ENCODE data around the gene UBE3A. TPM values are rescaled to one million over a fixed set of nuclear protein-coding genes. Genes with fewer than 3 reads are reported as not detected.

The UBE3A gene
- total and polyA plus RNA-seq, 4 experiments from 2014 or later, result 115 to 140 (median 124) TPM

- Mint-ChIP-seq H3K4me3 (no peak overlapping the region), H3K36me3 (no peaks in the 10 kb centered on the region), H3K27me3 (peaks cover 8 to 13% of the 10 kb centered on the region in 2 donors), H3K27ac (no peak overlapping the region), H3K9me3 (peaks cover 0 to 15% (median 7%) of the 10 kb centered on the region in 8 donors), H3K4me1 (no peaks in the 10 kb centered on the region)
- ChIA-PET CTCF (ENCODE audit: partially characterized antibody) (no interaction called here), POLR2A (ENCODE audit: partially characterized antibody) (no interaction called here)
- Histone ChIP-seq H3K27ac (ENCODE audit: low read depth, low read length) (no peak overlapping the region), H3K4me1 (ENCODE audit: insufficient read depth, low read length) (no peaks in the 10 kb centered on the region), H3K27me3 (ENCODE audit: insufficient read depth, low read length) (no peaks in the 10 kb centered on the region), H3K36me3 (ENCODE audit: insufficient read depth, low read length) (no peaks in the 10 kb centered on the region), H3K9me3 (ENCODE audit: control insufficient read depth in 1 of 2, low read length in 2 of 2) (no peaks in the 10 kb centered on the region), H3K4me3 (ENCODE audit: low read length in 2 of 2) (no peak overlapping the region)
- DNase-seq, result no peak
- intact Hi-C loops (cut with micrococcal nuclease), result no loop called here
Observed at GRCh38 chr15:25470230-25470629, 31.4 kb upstream of the UBE3A start.

GRCh38 chr15:25469377-25469776 is 30.6 kb upstream of the UBE3A start:
- intact Hi-C loops (cut with micrococcal nuclease), result no loop called here
- Mint-ChIP-seq H3K9me3 (peaks cover 0 to 15% (median 9%) of the 10 kb centered on the region in 8 donors), H3K27me3 (peaks cover 12 to 13% of the 10 kb centered on the region in 2 donors), H3K4me3 (no peak overlapping the region), H3K36me3 (no peaks in the 10 kb centered on the region), H3K27ac (no peak overlapping the region), H3K4me1 (no peaks in the 10 kb centered on the region)
- H3K27me3 ChIP-seq (ENCODE audit: insufficient read depth, low read length), result no peaks in the 10 kb centered on the region
- no peaks in the 10 kb centered on the region for H3K36me3 ChIP-seq (ENCODE audit: insufficient read depth, low read length)
- H3K27ac ChIP-seq (ENCODE audit: low read depth, low read length), result no peak overlapping the region
- ChIA-PET CTCF (ENCODE audit: partially characterized antibody) (no interaction called here), POLR2A (ENCODE audit: partially characterized antibody) (no interaction called here)
- no peaks in the 10 kb centered on the region for H3K4me1 ChIP-seq (ENCODE audit: insufficient read depth, low read length)
- no peak overlapping the region for H3K4me3 ChIP-seq (ENCODE audit: low read length in 2 of 2)
- no peak for DNase-seq
- no peaks in the 10 kb centered on the region for H3K9me3 ChIP-seq (ENCODE audit: control insufficient read depth in 1 of 2, low read length in 2 of 2)

GRCh38 chr15:25468611-25469010 is 29.8 kb upstream of the UBE3A start:
- H3K9me3 ChIP-seq (ENCODE audit: control insufficient read depth in 1 of 2, low read length in 2 of 2), result no peaks in the 10 kb centered on the region
- no peak for DNase-seq
- H3K4me3 ChIP-seq (ENCODE audit: low read length in 2 of 2), result no peak overlapping the region
- Mint-ChIP-seq H3K4me3 (no peak overlapping the region), H3K9me3 (peaks cover 0 to 15% (median 7%) of the 10 kb centered on the region in 8 donors), H3K4me1 (no peaks in the 10 kb centered on the region), H3K36me3 (no peaks in the 10 kb centered on the region), H3K27me3 (peaks cover 13 to 14% of the 10 kb centered on the region in 2 donors), H3K27ac (no peak overlapping the region)
- no peak overlapping the region for H3K27ac ChIP-seq (ENCODE audit: low read depth, low read length)
- H3K36me3 ChIP-seq (ENCODE audit: insufficient read depth, low read length), result no peaks in the 10 kb centered on the region
- no peaks in the 10 kb centered on the region for H3K27me3 ChIP-seq (ENCODE audit: insufficient read depth, low read length)
- POLR2A ChIA-PET (ENCODE audit: partially characterized antibody), result no interaction called here
- CTCF ChIA-PET (ENCODE audit: partially characterized antibody), result no interaction called here
- intact Hi-C loops (cut with micrococcal nuclease), result no loop called here
- no peaks in the 10 kb centered on the region for H3K4me1 ChIP-seq (ENCODE audit: insufficient read depth, low read length)

GRCh38 chr15:25465835-25466234 is 27.0 kb upstream of the UBE3A start:
- no peaks in the 10 kb centered on the region for H3K4me1 ChIP-seq (ENCODE audit: insufficient read depth, low read length)
- POLR2A ChIA-PET (ENCODE audit: partially characterized antibody), result no interaction called here
- Mint-ChIP-seq H3K4me1 (no peaks in the 10 kb centered on the region), H3K4me3 (no peak overlapping the region), H3K27me3 (peaks cover 13 to 14% of the 10 kb centered on the region in 2 donors), H3K9me3 (peaks cover 0 to 7% (median 3%) of the 10 kb centered on the region in 8 donors), H3K27ac (peak overlapping the region in 1 of 7 donors; percentile 17), H3K36me3 (no peaks in the 10 kb centered on the region)
- H3K9me3 ChIP-seq (ENCODE audit: control insufficient read depth in 1 of 2, low read length in 2 of 2), result no peaks in the 10 kb centered on the region
- CTCF ChIA-PET (ENCODE audit: partially characterized antibody), result interaction anchor here (1.4 kb wide), 1 partner anchor 13 kb away, joined by 4 read pairs; no protein-coding TSS in a partner anchor
- no peak overlapping the region for H3K27ac ChIP-seq (ENCODE audit: low read depth, low read length)
- no peaks in the 10 kb centered on the region for H3K27me3 ChIP-seq (ENCODE audit: insufficient read depth, low read length)
- intact Hi-C loops (cut with micrococcal nuclease), result no loop called here
- no peak overlapping the region for H3K4me3 ChIP-seq (ENCODE audit: low read length in 2 of 2)
- H3K36me3 ChIP-seq (ENCODE audit: insufficient read depth, low read length), result no peaks in the 10 kb centered on the region
- no peak for DNase-seq

- no peak for DNase-seq
- no peak overlapping the region for H3K4me3 ChIP-seq (ENCODE audit: low read length in 2 of 2)
- intact Hi-C loops (cut with micrococcal nuclease), result no loop called here
- H3K9me3 ChIP-seq (ENCODE audit: control insufficient read depth in 1 of 2, low read length in 2 of 2), result no peaks in the 10 kb centered on the region
- no peak overlapping the region for H3K4me3 Mint-ChIP-seq
- H3K36me3 Mint-ChIP-seq, result no peaks in the 10 kb centered on the region
- H3K27me3 ChIP-seq (ENCODE audit: insufficient read depth, low read length), result no peaks in the 10 kb centered on the region
- ChIA-PET POLR2A (ENCODE audit: partially characterized antibody) (no interaction called here), CTCF (ENCODE audit: partially characterized antibody) (interaction anchor here (1.4 kb wide), 1 partner anchor 12 kb away, joined by 4 read pairs; no protein-coding TSS in a partner anchor)
- H3K4me1 Mint-ChIP-seq, result no peaks in the 10 kb centered on the region
- H3K27ac Mint-ChIP-seq, result no peak overlapping the region
- H3K27ac ChIP-seq (ENCODE audit: low read depth, low read length), result no peak overlapping the region
- peaks cover 0 to 7% (median 2%) of the 10 kb centered on the region in 8 donors for H3K9me3 Mint-ChIP-seq
- H3K27me3 Mint-ChIP-seq, result peaks cover 11 to 14% of the 10 kb centered on the region in 2 donors
- H3K4me1 ChIP-seq (ENCODE audit: insufficient read depth, low read length), result no peaks in the 10 kb centered on the region
- H3K36me3 ChIP-seq (ENCODE audit: insufficient read depth, low read length), result no peaks in the 10 kb centered on the region
Observed at GRCh38 chr15:25464784-25465183, 26.0 kb upstream of the UBE3A start.

- ChIA-PET POLR2A (ENCODE audit: partially characterized antibody) (no interaction called here), CTCF (ENCODE audit: partially characterized antibody) (interaction anchor here (1.4 kb wide), 1 partner anchor 12 kb away, joined by 4 read pairs; no protein-coding TSS in a partner anchor)
- peaks cover 11 to 14% of the 10 kb centered on the region in 2 donors for H3K27me3 Mint-ChIP-seq
- Histone ChIP-seq H3K4me3 (ENCODE audit: low read length in 2 of 2) (no peak overlapping the region), H3K27ac (ENCODE audit: low read depth, low read length) (no peak overlapping the region), H3K9me3 (ENCODE audit: control insufficient read depth in 1 of 2, low read length in 2 of 2) (no peaks in the 10 kb centered on the region), H3K27me3 (ENCODE audit: insufficient read depth, low read length) (no peaks in the 10 kb centered on the region), H3K4me1 (ENCODE audit: insufficient read depth, low read length) (no peaks in the 10 kb centered on the region), H3K36me3 (ENCODE audit: insufficient read depth, low read length) (no peaks in the 10 kb centered on the region)
- DNase-seq, result no peak
- no peaks in the 10 kb centered on the region for H3K36me3 Mint-ChIP-seq
- peaks cover 0 to 7% (median 2%) of the 10 kb centered on the region in 8 donors for H3K9me3 Mint-ChIP-seq
- H3K27ac Mint-ChIP-seq, result no peak overlapping the region
- H3K4me1 Mint-ChIP-seq, result no peaks in the 10 kb centered on the region
- H3K4me3 Mint-ChIP-seq, result no peak overlapping the region
- intact Hi-C loops (cut with micrococcal nuclease), result no loop called here
Observed at GRCh38 chr15:25464383-25464782, 25.6 kb upstream of the UBE3A start.

- CTCF ChIA-PET (ENCODE audit: partially characterized antibody), result no interaction called here
- Histone ChIP-seq H3K4me1 (ENCODE audit: insufficient read depth, low read length) (no peaks in the 10 kb centered on the region), H3K27me3 (ENCODE audit: insufficient read depth, low read length) (no peaks in the 10 kb centered on the region), H3K9me3 (ENCODE audit: control insufficient read depth in 1 of 2, low read length in 2 of 2) (peaks cover 0 to 3% of the 10 kb centered on the region in 2 donors), H3K4me3 (ENCODE audit: low read length in 2 of 2) (no peak overlapping the region), H3K27ac (ENCODE audit: low read depth, low read length) (no peak overlapping the region), H3K36me3 (ENCODE audit: insufficient read depth, low read length) (no peaks in the 10 kb centered on the region)
- Mint-ChIP-seq H3K27me3 (no peaks in the 10 kb centered on the region), H3K4me1 (no peaks in the 10 kb centered on the region), H3K9me3 (peaks cover 0 to 10% (median 3%) of the 10 kb centered on the region in 8 donors), H3K36me3 (peaks cover 0 to 3% of the 10 kb centered on the region in 2 donors), H3K4me3 (peak overlapping the region in 4 of 8 donors; percentile 7 to 40 (median 30)), H3K27ac (peak overlapping the region in 1 of 7 donors; percentile 77)
- no peak for DNase-seq
- POLR2A ChIA-PET (ENCODE audit: partially characterized antibody), result no interaction called here
- intact Hi-C loops (cut with micrococcal nuclease), result no loop called here
Observed at GRCh38 chr15:25456196-25456595, 17.4 kb upstream of the UBE3A start.

- H3K4me3 ChIP-seq (ENCODE audit: low read length in 2 of 2), result no peak overlapping the region
- no peaks in the 10 kb centered on the region for H3K27me3 ChIP-seq (ENCODE audit: insufficient read depth, low read length)
- H3K27ac ChIP-seq (ENCODE audit: low read depth, low read length), result no peak overlapping the region
- POLR2A ChIA-PET (ENCODE audit: partially characterized antibody), result no interaction called here
- H3K4me1 ChIP-seq (ENCODE audit: insufficient read depth, low read length), result no peaks in the 10 kb centered on the region
- Mint-ChIP-seq H3K4me3 (no peak overlapping the region), H3K36me3 (peaks cover 0 to 6% of the 10 kb centered on the region in 2 donors), H3K27ac (no peak overlapping the region), H3K9me3 (peaks cover 0 to 16% (median 10%) of the 10 kb centered on the region in 8 donors), H3K4me1 (no peaks in the 10 kb centered on the region), H3K27me3 (no peaks in the 10 kb centered on the region)
- DNase-seq, result no peak
- peaks cover 0 to 10% of the 10 kb centered on the region in 2 donors for H3K9me3 ChIP-seq (ENCODE audit: control insufficient read depth in 1 of 2, low read length in 2 of 2)
- intact Hi-C loops (cut with micrococcal nuclease), result no loop called here
- no peaks in the 10 kb centered on the region for H3K36me3 ChIP-seq (ENCODE audit: insufficient read depth, low read length)
- CTCF ChIA-PET (ENCODE audit: partially characterized antibody), result no interaction called here
Observed at GRCh38 chr15:25455226-25455625, 16.4 kb upstream of the UBE3A start.

Data from CD4-positive, alpha-beta memory T cell (primary cell).